Psoas muscle (tissue), 8 donors: Measurements from ENCODE around the gene EPS8L1. TPM values are rescaled to one million over a fixed set of nuclear protein-coding genes. Genes with fewer than 3 reads are reported as not detected.

ENCODE experiments used
- ATAC-seq, 4 donors: fragments of 200-7000 bp; cut with Tn5 transposase; one replicate each; pipeline ENCODE4 v1.9.1; 2020; ENCODE audit warnings: moderate library complexity in 3 of 4, mild to moderate bottlenecking in 2 of 4
- DNase-seq, 2 donors: peaks; one replicate each; pipeline ENCODE4 v3.0.0-alpha.2; 2020
- H3K27ac ChIP-seq: fragments of 200-600 bp; one replicate; pipeline ENCODE4 v1.8.0; 2022
- H3K27me3 ChIP-seq, 3 donors: fragments of 200-600 bp in 1 of 3; one replicate each; pipeline versions ENCODE4 v1.6.1 to v1.8.0; 2013 to 2022; ENCODE audit warnings: low read length in 2 of 3, mild to moderate bottlenecking in 2 of 3, moderate library complexity in 1 of 3; ENCODE audit not compliant: insufficient read depth in 3 of 3
- H3K36me3 ChIP-seq, 2 donors: fragments of 200-600 bp in 1 of 2; one replicate each; pipeline versions ENCODE4 v1.6.1 to v1.8.0; 2013 to 2022; ENCODE audit warnings: low read depth in 1 of 2, mild to moderate bottlenecking in 1 of 2, moderate library complexity in 1 of 2; ENCODE audit not compliant: insufficient read depth in 1 of 2
- H3K4me1 ChIP-seq: fragments of 200-600 bp; one replicate; pipeline ENCODE4 v1.8.0; 2022
- H3K4me3 ChIP-seq: fragments of 200-600 bp; one replicate; pipeline ENCODE4 v1.8.0; 2022; ENCODE audit warnings: mild to moderate bottlenecking
- H3K9me3 ChIP-seq: fragments of 200-600 bp; one replicate; pipeline ENCODE4 v1.8.0; 2022
- CTCF ChIP-seq: fragments of 200-600 bp; IDR thresholded peaks from one replicate; pipeline ENCODE4 v1.8.0; 2022; ENCODE audit warnings: antibody characterized with exemption
- WGBS, 3 donors: extraction: QIAGEN DNeasy Blood & Tissue Kit; methylation state at CpG; one replicate each; pipeline versions ENCODE4 v1.1.6 to v1.1.7; 2013; 5-methylcytosine and 5-hydroxymethylcytosine counted together
- intact Hi-C, 2 donors: fragments of 100-400 bp; cut with DNase I; formaldehyde crosslinking; loops; one replicate each; pipeline versions ENCODE4 v1.11.0 to v1.14.2; 2022
- polyA plus RNA-seq, 3 donors: library from polyadenylated mRNA; stranded (reverse); fragments of 200-250 nt; gene quantifications; one replicate each; pipeline ENCODE4 v1.2.3, GENCODE V29; 2013
- total RNA-seq, 4 donors: library from RNA; stranded (reverse); fragmentation: NEBNext Ultra II Directional in 2 of 4; extraction: Animal tissue kit (Norgen Biotek cat#: 25700) in 2 of 4; gene quantifications; one replicate each; pipeline versions ENCODE4 v1.2.1 to v1.2.4, GENCODE V29; 2021 to 2023
- donor health status: healthy with polysubstance abuse.
- donor health status: DM: no; HTN: no; CAD: no; lungs with moderate emphysema.
- donor health status: Bipolar disorder and iron deficiency.
- donor health status: healthy.
- donor health status: DM: yes; HTN: yes; CAD: no.
- donor health status: DM: no; HTN: no; CAD: no.
- donor health status: DM: no; HTN: no; CAD: no.
- donor health status: DM: yes; HTN: yes; CAD: no.

Gene EPS8L1
- total and polyA plus RNA-seq, 7 donors, result 0.53 to 2.5 (median 1.0) TPM

- Histone ChIP-seq H3K9me3 (no peaks in the 10 kb centered on the region), H3K27ac (no peak overlapping the region), H3K4me3 (no peak overlapping the region), H3K36me3 (no peaks in the 10 kb centered on the region), H3K4me1 (peaks cover 34% of the 10 kb centered on the region), H3K27me3 (peaks cover 0 to 95% (median 42%) of the 10 kb centered on the region in 3 donors)
- intact Hi-C loops, result no loop called here
- 28 to 34% (median 28%) methylated on average over 35 to 42 of the region's 42 CpGs for WGBS, 3 donors
- DNase-seq, result no peak
- no peak for ATAC-seq
- TF ChIP-seq CTCF, result no peak
Observed at GRCh38 chr19:55083004-55083850, 7.6 kb downstream of the EPS8L1 start.

GRCh38 chr19:55084416-55084815 is 8.7 kb downstream of the EPS8L1 start:
- no peak overlapping the region for H3K4me3 ChIP-seq

GRCh38 chr19:55085923-55086715 is 10.4 kb downstream of the EPS8L1 start:
- H3K4me1 ChIP-seq, result peaks cover 30% of the 10 kb centered on the region
- DNase-seq (no peak), ATAC-seq (peak in 1 of 4 donors; percentile 2)
- no peak overlapping the region for H3K27ac ChIP-seq
- H3K9me3 ChIP-seq, result no peaks in the 10 kb centered on the region
- peaks cover 0 to 74% (median 34%) of the 10 kb centered on the region in 3 donors for H3K27me3 ChIP-seq
- TF ChIP-seq CTCF, result no peak
- intact Hi-C loops, result loop anchor here in 1 of 2 donors (2.0 kb wide), 1 partner anchor 75 kb away; no protein-coding TSS in a partner anchor
- WGBS, 3 donors, result 15 to 21% (median 16%) methylated on average over 31 to 35 of the region's 35 CpGs
- H3K4me3 ChIP-seq, result peak overlapping the region; percentile 68
- H3K36me3 ChIP-seq, result peaks cover 3 to 13% of the 10 kb centered on the region in 2 donors

More at GRCh38 chr19:55084416-55084815, 8.7 kb downstream of the EPS8L1 start:
- peaks cover 0 to 91% (median 41%) of the 10 kb centered on the region in 3 donors for H3K27me3 ChIP-seq
- no peak for TF ChIP-seq CTCF
- DNase-seq (no peak), ATAC-seq (no peak)
- no peaks in the 10 kb centered on the region for H3K36me3 ChIP-seq
- H3K4me1 ChIP-seq, result peaks cover 37% of the 10 kb centered on the region
- WGBS, 3 donors, result 68 to 70% (median 70%) methylated on average over 9 to 10 of the region's 10 CpGs
- intact Hi-C loops, result no loop called here
- H3K27ac ChIP-seq, result no peak overlapping the region
- no peaks in the 10 kb centered on the region for H3K9me3 ChIP-seq

GRCh38 chr19:55086730-55087541 is 11.3 kb downstream of the EPS8L1 start:
- Histone ChIP-seq H3K4me1 (peaks cover 24% of the 10 kb centered on the region), H3K27ac (peak overlapping the region; percentile 27)
- DNase-seq, result peak; percentile 96

More at GRCh38 chr19:55086730-55087541, 11.3 kb downstream of the EPS8L1 start:
- Histone ChIP-seq H3K9me3 (no peaks in the 10 kb centered on the region), H3K27me3 (peaks cover 0 to 66% (median 27%) of the 10 kb centered on the region in 3 donors), H3K4me3 (peak overlapping the region; percentile 68), H3K36me3 (peaks cover 3 to 20% of the 10 kb centered on the region in 2 donors)
- intact Hi-C loops, result loop anchor here in 1 of 2 donors (2.0 kb wide), 1 partner anchor 74 kb away; no protein-coding TSS in a partner anchor
- 1% methylated on average over 69 to 74 of the region's 74 CpGs for WGBS, 3 donors
- TF ChIP-seq CTCF, result no peak
- peak; percentile 83 to 90 (median 88) for ATAC-seq
